Thyroid gland (tissue), 4 donors: ENCODE data around the gene PSMG3. TPM values are rescaled to one million over a fixed set of nuclear protein-coding genes. Genes with fewer than 3 reads are reported as not detected.

ENCODE experiments used
- DNase-seq, 2 donors: peaks; one replicate each; pipeline ENCODE4 v3.0.0-alpha.2; 2019
- H3K27ac ChIP-seq, 3 donors: fragments of 200-600 bp; sonication (generic); 1 replicate in 2 of 3; 2 replicates in 1 of 3; pipeline ENCODE4 v1.5.1; 2016 to 2019; ENCODE audit warnings: mild to moderate bottlenecking in 1 of 3, moderate library complexity in 1 of 3
- H3K27me3 ChIP-seq: fragments of 200-600 bp; sonication (generic); one replicate; pipeline ENCODE4 v1.5.1; 2019
- H3K36me3 ChIP-seq, 2 donors: fragments of 200-600 bp; sonication (generic); one replicate each; pipeline ENCODE4 v1.5.1; 2016 to 2019
- H3K4me1 ChIP-seq, 2 donors: fragments of 200-600 bp; sonication (generic); one replicate each; pipeline ENCODE4 v1.5.1; 2017 to 2019
- H3K4me3 ChIP-seq, 3 donors: fragments of 200-600 bp; sonication (generic); replicated peaks in 1 of 3; 1 replicate in 2 of 3; 2 replicates in 1 of 3; pipeline ENCODE4 v1.5.1; 2016; ENCODE audit warnings: mild to moderate bottlenecking in 1 of 3
- H3K9me3 ChIP-seq: fragments of 200-600 bp; sonication (generic); one replicate; pipeline ENCODE4 v1.5.1; 2017
- CTCF ChIP-seq, 6 experiments: fragments of 200-600 bp in 3 of 6; fragments of 450-650 bp in 3 of 6; sonication (generic) in 3 of 6; IDR thresholded peaks; one replicate each; pipeline ENCODE4 v1.5.1; 2016 to 2019; ENCODE audit warnings: antibody characterized with exemption in 6 of 6, mild to moderate bottlenecking in 2 of 6, inconsistent platforms in 1 of 6, moderate library complexity in 1 of 6
- POLR2A ChIP-seq, 2 donors: fragments of 450-650 bp; IDR thresholded peaks; one replicate each; pipeline ENCODE4 v1.6.1; 2017; ENCODE audit warnings: antibody characterized with exemption in 2 of 2, mild to moderate bottlenecking in 2 of 2, moderate library complexity in 1 of 2
- WGBS, 2 donors: methylation state at CpG; one replicate each; pipeline ENCODE4 v1.1.5; 2017; 5-methylcytosine and 5-hydroxymethylcytosine counted together
- intact Hi-C: fragments of 100-400 bp; cut with DNase I; formaldehyde crosslinking; loops from one replicate; pipeline ENCODE4 v1.15.1; 2023
- total RNA-seq, 4 donors: library from RNA; depleted of rRNA; stranded (reverse); fragments of >200 nt; gene quantifications; one replicate each; pipeline ENCODE4 v1.2.3, GENCODE V29; 2016

PSMG3 gene
- total RNA-seq, 4 donors from 2014 or later: 28.1 to 65.6 (median 50.2) TPM

- Histone ChIP-seq H3K4me1 (peaks cover 0 to 8% of the 10 kb centered on the region in 2 donors), H3K36me3 (no peaks in the 10 kb centered on the region), H3K9me3 (no peaks in the 10 kb centered on the region), H3K4me3 (no peak overlapping the region), H3K27ac (no peak overlapping the region), H3K27me3 (no peaks in the 10 kb centered on the region)
- intact Hi-C loops: no loop called here
- DNase-seq: no peak
- WGBS, 2 donors: 82 to 89% methylated on average over 5 of the region's 13 CpGs
- TF ChIP-seq CTCF (IDR thresholded peaks at IDR 0.05) (no peak), POLR2A (IDR thresholded peaks at IDR 0.05) (no peak)
Measured at GRCh38 chr7:1560620-1561031, 9.2 kb downstream of the PSMG3 start.

GRCh38 chr7:1559626-1560590 is 9.9 kb downstream of the PSMG3 start:
- H3K4me1 ChIP-seq: peaks cover 0 to 15% of the 10 kb centered on the region in 2 donors
- no peak for TF ChIP-seq POLR2A (IDR thresholded peaks at IDR 0.05)
- no peak for TF ChIP-seq CTCF (IDR thresholded peaks at IDR 0.05)
- H3K27me3 ChIP-seq: no peaks in the 10 kb centered on the region
- no peaks in the 10 kb centered on the region for H3K36me3 ChIP-seq
- H3K4me3 ChIP-seq: no peak overlapping the region
- no peak overlapping the region for H3K27ac ChIP-seq
- intact Hi-C loops: loop anchor here (5.0 kb wide), 1 partner anchor 58 kb away; the partner anchor contains the start of gene INTS1
- no peaks in the 10 kb centered on the region for H3K9me3 ChIP-seq
- DNase-seq: no peak
- 86 to 89% methylated on average over 15 to 22 of the region's 28 CpGs for WGBS, 2 donors

GRCh38 chr7:1558841-1559625 is 10.8 kb downstream of the PSMG3 start:
- H3K27me3 ChIP-seq: no peaks in the 10 kb centered on the region
- 79 to 91% methylated on average over 11 to 13 of the region's 32 CpGs for WGBS, 2 donors
- peaks cover 0 to 15% of the 10 kb centered on the region in 2 donors for H3K4me1 ChIP-seq
- intact Hi-C loops: loop anchor here (5.0 kb wide), 1 partner anchor 57 kb away; the partner anchor contains the start of gene INTS1
- H3K27ac ChIP-seq: no peak overlapping the region
- TF ChIP-seq CTCF (IDR thresholded peaks at IDR 0.05) (no peak), POLR2A (IDR thresholded peaks at IDR 0.05) (no peak)
- no peak for DNase-seq
- H3K9me3 ChIP-seq: no peaks in the 10 kb centered on the region
- H3K36me3 ChIP-seq: no peaks in the 10 kb centered on the region
- H3K4me3 ChIP-seq: no peak overlapping the region

- WGBS, 2 donors: 42 to 96% methylated on average over 4 to 15 of the region's 24 CpGs
- intact Hi-C loops: loop anchor here (5.0 kb wide), 1 partner anchor 56 kb away; the partner anchor contains the start of gene INTS1
- Histone ChIP-seq H3K36me3 (no peaks in the 10 kb centered on the region), H3K27me3 (no peaks in the 10 kb centered on the region), H3K27ac (no peak overlapping the region), H3K9me3 (no peaks in the 10 kb centered on the region), H3K4me1 (peaks cover 0 to 15% of the 10 kb centered on the region in 2 donors), H3K4me3 (no peak overlapping the region)
- DNase-seq: no peak
- no peak for TF ChIP-seq CTCF (IDR thresholded peaks at IDR 0.05)
- no peak for TF ChIP-seq POLR2A (IDR thresholded peaks at IDR 0.05)
Measured at GRCh38 chr7:1558181-1558811, 11.5 kb downstream of the PSMG3 start.
